NCI-H2196 treated with DMSO at 0.1 percent for 48 hours (cell line): Measurements from ENCODE around the gene RNPS1.
A peak's percentile ranks its signal among the peaks of the same experiment; 100 is the strongest.

ENCODE experiments used
- DNase-seq: peaks from one replicate; lab custom pipeline; 2025; ENCODE audit not compliant: unreplicated experiment; lab: John Stamatoyannopoulos, UW

Gene RNPS1, protein sequence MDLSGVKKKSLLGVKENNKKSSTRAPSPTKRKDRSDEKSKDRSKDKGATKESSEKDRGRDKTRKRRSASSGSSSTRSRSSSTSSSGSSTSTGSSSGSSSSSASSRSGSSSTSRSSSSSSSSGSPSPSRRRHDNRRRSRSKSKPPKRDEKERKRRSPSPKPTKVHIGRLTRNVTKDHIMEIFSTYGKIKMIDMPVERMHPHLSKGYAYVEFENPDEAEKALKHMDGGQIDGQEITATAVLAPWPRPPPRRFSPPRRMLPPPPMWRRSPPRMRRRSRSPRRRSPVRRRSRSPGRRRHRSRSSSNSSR

DNA sequence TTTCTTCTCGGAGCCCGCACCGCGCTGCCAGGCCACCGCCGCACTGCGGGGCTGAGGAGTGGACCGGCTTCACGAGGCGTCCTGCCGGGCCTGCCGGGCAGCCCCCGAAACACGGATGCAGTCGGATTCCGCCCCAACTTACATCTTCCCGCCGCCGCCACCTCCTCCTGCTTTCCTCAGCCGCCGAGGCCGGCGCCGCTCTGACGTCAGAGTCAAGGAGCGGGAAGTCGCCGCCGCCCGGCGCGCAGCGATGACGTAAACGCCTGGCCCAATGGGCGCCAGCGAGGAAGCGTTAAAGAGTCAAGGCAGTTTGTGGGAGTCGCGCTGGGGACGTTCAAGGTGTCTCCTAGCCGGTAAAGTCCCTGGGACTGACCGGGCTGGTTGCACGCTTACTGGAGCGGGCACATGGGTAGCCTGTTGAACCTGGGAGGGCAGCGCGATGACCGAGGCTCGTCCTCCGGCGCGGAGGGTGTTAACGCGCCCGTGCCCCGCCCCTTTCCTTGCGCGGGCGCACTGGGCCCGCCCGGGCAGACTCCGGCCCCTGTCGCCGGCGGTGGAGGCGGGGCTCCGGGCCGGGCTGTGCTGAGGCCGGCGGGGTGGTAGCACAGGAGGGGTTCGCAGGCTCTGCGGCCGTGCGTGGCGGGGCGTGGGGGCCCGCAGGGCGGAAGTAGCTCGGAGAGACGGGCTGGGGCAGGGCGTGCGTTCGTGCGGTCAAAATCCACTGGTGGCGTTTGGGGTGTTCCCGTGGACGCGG lies at the start of gene RNPS1:
RNPS1 (minus strand) TSS at position 214 of the 754 bp plus-strand sequence. CDS start 3,483 bp downstream, outside the sequence.
- peak; percentile 94 for DNase-seq

DNA sequence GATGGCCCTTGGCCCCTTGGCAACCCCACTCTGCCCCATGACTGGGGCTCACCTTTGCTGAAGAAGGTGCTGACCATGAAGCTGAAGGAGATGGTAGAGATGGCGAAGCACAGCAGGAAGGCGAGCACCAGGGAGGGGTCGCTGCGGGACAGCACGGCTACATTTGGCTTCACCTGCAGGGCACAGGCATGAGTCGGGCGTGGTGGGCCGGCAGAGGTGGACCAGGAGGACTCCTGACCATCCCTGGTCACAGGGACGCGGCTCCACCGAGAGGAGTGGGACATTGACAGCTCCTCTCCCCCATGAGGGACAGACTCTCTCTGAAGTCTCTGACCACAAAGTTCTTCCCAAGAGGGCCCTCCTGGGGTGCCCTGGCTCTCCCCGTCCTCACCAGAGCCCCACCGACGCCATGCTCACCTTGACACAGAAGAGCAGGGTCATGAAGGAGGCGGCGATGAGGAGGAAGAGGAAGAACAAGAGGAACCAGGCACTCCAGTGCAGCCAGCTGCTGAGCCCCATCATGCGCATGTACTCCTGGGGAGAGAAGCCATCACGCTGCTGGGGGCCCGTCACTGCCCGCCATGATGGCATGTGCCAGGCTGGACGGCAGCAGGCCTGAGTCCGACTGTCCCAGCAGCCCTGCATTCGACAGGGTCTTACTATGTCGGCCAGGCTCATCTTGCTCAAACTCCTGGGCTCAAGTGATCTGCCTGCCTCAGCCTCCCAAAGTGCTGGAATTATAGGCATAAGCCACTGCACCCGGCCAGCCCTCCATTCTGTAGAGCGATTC lies 49.5 kb upstream of the RNPS1 start:
- DNase-seq: no peak

DNA sequence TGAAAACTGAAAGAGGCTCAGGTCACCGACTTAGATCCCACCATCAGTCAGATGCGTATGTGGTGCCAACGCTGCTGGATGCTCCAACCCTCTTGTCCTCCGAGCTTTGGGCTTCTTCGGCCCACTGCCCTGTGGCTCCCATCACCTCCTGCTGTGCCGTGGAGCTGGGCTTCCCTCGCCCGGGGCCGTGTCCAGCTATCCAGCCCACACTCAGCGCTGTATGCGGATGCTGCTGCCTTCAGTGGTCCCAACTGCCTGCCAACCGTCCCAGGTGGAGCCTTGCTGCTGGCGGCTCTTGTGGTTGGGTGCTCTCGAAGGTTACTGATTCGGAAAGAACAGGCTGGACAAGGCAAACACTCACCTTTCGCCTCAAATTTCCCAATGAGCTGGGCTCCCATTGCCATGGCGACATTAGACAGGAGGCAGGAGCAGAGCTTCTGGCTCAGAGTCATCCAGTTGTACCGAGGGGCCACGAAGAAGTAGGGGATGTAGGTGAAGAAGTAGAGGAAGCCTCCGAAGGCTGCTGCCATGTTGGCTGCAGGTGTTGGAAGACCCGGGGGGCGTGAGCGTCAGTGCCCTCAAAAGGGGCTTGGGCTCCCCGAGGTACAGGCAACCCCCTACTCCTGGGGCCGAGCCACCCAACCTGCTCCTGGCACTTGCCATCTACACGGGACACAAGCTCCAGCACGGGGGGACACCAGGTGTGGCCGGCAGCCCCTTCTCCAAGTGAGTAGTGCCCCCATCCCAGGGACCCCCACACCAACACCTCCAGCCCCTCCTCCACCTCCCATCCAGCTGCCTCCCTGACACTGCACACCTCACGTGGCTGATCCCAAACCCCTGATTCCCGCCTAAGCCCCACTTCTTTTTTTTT lies 40.4 kb upstream of the RNPS1 start:
- DNase-seq: no peak

DNA sequence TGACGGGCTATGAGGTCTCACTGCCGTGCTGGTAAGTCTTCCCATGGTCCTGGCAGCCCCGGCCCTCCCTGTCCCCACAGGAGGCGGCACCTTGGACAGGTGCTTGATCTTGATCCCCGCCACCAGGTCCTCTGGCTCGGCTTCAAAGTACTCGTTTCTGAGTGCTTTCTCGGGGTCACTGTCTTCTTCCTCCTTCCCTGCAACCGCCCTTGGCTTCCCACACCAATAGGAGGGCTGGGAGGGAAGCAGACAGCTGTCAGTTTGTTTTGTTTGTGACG lies 31.9 kb upstream of the RNPS1 start:
- DNase-seq: no peak

DNA sequence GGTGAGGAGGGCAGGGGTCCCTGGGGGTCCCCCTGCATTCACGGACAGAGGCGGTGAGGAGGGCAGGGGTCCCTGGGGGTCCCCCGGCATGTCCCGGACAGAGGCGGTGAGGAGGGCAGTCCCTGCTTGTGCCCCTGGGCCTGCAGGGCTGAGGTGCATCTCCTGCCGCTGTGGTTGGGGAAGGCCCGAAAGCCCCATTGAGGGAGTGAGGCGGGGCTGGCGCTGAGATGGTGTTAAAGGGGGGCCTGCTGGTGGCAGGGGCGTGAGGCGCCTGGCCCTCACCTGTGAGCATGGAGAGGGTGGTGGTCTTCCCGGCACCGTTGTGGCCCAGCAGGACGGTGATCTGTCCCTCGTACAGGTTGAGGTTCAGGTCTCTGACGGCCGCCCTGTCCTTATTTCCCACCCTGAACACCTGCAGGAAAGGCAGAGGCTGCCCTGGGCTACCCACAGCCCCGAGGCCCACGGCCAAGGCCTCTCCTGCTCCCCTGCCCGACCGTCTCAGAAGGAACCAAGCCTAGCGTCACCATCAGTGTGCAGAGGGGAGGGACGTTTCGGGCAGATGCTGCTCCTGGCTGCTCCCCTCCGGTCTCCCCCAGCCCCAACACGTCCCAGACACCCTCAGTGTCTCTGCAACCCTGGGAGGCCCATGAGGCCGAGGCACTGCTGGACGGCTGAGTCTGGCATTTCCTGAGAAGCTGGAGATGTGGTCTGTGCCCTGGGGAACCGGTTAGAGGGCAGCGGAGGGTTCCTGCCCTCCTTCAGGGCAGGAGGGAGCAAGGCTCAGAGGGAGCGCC lies 31.4 kb upstream of the RNPS1 start:
- DNase-seq: no peak

DNA sequence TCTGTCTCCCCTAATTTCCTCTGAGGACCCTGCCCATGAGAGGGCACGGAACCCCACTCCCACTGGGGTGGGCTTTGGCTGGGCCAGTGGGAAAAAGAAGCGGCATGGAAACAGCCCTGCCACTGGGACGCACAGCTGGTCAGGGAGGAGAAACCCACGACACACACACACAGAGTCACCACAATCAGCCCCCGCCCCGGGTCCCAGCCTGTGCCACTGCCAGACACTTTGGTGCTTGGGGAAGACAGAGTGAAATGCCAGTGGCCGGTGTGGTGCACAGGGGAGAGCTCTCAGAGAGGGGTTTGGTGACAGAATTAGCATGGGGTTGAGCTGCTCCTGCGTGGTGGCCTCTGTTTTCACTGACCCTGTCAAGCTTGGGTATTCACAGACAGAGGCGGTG lies 30.7 kb upstream of the RNPS1 start:
- no peak for DNase-seq

DNA sequence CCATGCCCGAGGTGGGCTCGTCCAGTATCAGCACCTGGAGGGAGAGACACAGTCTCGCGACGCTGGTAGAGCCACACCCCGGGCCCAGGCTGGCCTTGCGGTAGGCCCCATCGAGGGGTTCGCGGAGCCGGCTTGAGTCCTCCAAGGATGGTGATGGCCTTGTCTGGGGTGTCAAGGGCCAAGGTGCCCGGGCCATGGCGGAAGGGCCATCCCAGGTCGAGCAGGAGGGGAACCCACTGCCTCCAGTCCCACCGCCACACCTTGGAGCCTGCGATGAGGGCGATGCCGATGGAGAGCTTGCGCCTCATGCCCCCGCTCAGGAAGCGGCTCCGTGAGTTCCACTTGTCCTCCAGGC lies 29.6 kb upstream of the RNPS1 start:
- no peak for DNase-seq

DNA sequence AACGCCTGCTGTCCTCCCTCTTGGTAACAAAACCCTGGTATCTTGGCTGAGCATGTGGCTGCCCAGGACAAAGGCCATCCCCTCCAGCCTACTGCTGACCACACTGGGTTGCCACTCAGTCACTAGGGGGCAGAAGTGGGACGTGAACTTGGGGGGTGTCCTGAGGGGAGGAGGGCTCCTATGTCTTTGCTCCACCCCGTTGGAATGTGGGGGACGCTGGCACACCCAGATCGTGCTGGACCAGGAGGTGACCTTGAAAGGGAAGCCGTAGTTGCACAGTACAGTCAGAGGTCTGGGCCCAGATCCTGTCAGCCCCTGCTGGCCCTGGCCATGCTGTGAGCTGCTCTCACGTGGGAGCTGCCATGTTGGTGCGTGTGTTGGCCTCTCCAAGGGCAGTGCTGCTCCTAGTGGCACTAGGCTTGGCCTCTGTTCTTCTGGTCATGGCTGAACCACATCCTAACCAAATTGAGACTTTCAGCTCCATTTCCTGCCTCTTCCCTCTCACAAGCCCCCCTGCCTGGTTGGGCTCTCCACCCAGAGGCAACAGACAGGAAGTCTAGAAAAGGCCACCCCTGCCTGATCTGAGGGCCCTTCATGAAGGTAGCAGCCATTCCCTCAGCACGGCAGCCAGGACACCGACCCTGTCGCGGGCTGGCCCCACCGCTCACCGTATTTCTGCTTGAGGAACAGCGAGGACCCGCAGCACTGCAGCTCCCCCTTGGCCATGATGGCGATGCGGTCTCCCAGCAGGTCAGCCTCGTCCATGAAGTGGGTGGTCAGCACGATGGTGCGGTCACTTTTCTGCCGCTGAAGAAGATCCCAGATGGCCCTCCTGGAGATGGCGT lies 29.0 kb upstream of the RNPS1 start:
- DNase-seq: no peak

DNA sequence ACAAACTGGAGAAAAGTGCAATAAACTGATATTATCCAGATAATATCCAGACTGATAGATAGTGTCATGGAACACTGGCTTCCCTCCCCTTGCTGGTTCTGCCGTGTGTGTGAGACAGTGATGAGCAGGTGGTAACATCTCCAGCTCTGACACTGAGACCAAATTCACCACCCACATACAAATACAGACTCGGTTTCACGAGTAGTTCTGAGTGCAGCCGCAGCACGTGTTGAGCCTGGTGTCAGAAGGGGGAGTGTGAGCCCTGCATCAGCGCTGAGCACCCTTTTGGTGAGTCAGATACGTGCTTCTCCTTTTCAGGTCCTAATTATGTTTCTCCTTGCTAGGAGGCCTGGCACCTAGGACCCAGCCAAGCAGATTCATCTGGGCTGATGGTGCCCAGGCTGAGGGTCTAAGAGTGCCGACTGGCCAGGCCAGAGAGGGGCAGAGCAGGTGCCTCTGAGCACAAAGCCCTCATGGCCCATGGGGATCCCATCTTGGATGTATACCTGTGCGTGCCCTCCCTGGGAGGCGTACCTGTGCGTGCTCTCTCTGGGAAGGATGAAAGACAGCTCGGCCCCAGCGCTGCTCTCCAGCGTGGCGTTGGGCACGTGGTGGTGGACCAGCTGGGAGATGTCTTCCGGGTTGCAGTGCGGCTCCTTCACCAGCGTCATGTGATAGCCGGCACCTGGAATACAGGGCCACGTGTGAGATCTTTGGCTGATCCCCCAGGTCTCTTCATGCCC lies 27.3 kb upstream of the RNPS1 start:
- DNase-seq: no peak

DNA sequence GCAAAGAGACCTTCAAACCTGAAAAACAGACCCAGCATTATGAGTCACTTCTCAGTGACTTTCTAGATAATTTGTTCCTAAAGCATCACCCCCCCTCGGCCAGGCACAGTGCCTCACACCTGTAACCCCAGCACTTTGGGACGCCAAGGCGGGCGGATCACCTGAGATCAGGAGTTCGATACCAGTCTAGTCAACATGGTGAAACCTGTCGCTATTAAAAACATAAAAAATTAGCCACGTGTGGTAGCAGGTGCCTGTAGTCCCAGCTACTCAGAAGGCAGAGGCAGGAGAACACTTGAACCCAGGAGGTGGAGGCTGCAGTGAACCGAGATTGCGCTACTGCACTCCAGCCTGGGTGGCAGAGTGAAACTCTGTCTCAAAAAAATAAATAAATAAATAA lies 24.3 kb upstream of the RNPS1 start:
- DNase-seq: no peak

DNA sequence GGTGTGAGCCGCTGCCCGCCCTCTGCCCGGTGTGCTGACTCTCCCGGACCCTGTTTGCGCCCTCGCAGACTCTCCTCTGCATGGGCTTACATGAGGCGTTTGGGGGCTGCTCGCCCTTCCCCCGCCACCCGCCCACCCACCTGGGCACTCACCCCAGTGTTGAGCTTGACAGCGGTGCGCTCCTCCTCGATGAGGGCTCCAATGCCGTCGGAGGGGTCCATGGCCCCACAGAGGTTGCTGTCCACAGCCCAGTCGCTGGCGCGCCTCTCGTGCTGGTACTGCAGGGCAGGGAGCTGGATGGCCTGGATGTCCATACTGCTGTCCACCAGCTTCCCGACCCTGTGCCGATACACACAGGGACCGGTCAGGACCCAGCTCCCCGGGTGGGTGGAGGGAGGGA lies 21.4 kb upstream of the RNPS1 start:
- no peak for DNase-seq

DNA sequence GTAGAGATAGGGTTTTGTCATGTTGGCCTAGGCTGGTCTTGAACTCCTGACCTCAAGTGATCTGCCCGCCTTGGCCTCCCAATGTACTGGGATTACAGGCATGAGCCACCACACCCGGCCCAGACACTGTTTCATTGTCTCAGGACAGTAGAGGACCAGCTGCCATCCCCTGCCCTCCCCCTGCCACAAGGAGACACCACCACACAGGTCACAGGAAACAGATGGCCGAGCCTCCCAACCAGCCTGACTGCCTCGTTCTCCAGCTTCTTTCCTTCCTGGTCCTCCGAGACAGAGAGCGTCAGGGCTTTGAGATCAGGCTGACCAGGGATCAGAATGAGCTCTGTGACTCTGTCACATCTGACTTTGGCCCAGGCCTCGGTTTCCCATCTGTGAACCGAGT lies 20.8 kb upstream of the RNPS1 start:
- DNase-seq: no peak

DNA sequence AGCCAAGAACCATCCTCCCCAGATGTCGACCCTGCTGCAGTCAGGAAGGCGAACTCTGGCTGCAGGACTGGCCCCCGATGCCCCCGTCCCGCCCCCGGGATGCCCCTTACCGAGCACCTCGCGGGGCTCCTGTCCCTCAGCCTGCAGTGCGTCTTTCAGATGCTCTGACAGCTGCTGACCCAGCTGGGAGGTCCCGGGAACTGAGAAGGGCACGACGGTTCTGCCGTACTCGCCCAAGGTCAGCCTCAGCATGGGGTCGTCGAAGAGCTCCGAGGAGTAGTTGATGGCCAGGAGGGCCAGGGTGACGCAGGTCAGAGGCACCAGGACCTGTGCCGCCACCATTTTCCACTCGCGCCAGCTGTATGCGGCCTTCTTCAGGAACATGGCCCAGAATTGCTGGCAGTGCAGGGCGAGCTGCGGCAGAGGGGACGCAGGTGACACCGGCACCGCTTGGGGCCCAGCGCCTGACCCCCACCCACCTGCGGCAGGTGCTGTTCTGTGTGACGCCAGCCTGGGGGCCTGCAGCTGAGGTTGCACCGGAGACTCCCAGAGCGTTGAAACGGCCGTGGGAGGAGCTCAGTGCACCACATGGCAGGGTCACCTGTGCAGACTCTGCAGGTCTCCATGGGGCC lies 20.1 kb upstream of the RNPS1 start:
- DNase-seq: no peak

DNA sequence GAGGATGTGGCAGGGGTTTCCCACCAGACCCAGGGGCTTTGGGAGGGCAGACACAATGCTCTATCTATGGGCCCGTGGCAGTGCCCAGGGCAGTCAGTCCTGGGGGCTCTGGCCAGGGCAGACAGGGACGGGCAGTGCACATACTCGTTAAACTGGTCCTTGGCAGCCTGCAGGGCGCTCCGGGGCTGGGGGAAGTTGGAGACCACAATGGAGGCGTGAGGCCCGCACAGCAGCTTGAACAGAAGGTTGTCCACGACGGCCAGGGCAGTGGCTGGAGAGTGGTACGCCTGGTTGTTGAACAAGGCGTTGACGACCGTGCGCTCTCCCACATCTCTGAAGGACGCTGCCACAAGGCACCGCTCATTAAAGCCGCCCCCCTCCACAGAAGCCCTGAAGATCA lies 18.6 kb upstream of the RNPS1 start:
- DNase-seq: no peak

DNA sequence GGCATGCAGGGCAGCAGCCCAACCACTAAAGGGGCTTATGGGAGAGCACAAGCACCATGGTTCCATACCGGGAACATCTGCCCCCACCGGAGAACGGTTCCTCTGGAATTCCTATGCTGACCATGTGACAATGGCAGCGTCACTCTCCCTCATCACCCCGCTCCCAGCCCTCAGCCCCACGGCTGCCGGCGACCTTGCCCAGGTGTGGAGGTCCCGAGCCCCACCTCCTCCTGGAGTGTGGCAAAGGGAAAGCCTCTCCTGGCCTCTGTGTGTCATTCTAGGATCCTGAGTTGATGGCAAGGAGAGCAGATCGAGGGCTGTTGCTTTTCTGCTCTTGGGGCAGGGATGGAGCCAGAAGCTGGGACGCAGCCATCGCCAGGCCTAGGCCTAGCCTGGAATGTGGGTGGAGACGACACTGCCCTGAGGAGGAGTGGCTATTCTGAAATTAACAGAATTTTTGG lies 17.8 kb upstream of the RNPS1 start:
- DNase-seq: no peak

DNA sequence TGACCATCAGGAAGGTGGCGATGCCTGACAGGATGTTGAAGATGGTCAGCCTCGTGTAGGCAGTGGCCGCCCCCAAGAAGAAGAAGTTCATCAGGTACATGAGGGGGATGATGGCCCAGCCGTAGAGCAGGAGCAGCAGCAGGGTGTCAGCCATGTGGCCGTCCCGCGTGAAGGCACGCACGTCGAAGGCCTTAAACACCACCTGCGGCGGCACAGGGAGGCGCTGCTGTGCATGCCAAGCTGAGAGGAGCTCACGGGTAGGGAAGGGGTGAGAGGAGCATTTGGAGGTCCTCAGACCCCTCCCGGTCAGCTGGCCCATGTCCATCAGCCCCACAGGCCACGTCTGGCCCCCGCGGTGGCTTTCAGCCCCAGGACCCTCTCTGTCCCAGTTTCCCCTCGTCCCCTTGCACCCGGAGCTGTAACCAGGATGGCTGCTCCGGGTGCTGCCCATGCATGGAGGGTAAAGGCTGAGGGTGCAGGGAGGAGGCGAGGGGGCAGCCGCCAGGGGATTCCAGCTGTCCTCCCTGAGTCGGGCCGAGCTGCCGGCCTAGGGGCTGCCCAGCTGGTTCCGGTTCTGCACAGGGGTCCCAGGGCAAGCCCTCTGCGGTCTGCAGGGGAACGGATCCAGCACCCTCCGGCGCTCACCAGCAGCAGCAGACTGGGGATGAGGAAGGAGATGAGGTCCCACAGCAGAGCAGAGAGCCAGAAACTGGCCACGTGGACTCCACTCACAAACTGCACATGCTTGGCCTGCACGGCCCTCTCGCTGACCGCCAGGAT lies 17.1 kb upstream of the RNPS1 start:
- DNase-seq: no peak

DNA sequence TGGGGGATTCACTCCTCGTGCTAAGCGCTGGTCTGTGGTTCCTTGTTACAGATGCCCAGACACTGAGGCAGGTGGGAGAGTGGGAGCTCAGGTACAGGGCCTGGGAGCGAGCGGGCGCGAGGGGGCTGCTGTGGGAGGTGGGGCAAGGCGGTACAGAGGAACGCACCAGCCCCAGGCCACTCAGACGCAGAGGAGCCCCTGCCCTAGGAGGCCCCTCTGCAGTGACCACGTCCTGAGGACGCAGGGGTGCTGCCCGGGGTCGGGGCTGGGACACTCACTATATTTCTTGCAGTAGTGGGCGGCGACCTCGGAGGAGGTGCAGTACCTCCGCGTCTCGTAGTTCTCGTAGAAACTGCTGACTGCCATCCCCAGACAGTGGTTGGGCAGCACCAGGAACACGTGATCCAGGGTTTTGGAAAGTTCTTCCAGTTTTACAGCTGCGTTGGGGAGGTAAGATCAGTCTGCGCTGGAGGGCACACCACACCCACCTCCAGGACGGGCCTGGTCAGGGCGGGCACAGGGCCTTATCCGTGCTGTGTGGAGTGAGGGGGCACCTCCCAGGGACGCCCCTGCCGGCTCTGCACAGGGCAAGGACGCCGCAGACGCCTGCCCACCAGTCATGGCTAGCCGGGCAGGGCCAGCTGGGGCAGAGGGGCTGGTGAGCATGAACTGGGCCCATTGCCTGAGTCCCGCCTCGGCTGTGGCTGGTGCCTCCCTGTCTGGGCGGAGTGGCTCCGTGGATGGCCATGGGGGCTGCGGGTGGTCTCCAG lies 16.3 kb upstream of the RNPS1 start:
- no peak for DNase-seq
